ENCODE results near the gene SRGAP2C.
"Not testable (repeated sequence)": the region's sequence is repeated elsewhere in the genome, so short reads cannot be mapped to it uniquely, and the experiment has no call there.

SRGAP2C gene

GRCh38 chr1:121298529-121298928 is 113.8 kb downstream of the SRGAP2C start:
- not testable (repeated sequence) for DNase-seq (ENCODE audit: low read depth); H3K4me3 ChIP-seq (ENCODE audit: control insufficient read depth, low read depth, low read length)

- not testable (repeated sequence) for DNase-seq (ENCODE audit: low read depth)
Measured at GRCh38 chr1:121299514-121300149, 114.9 kb downstream of the SRGAP2C start.

GRCh38 chr1:121301876-121302275 is 117.1 kb downstream of the SRGAP2C start:
- DNase-seq (ENCODE audit: low read depth): not testable (repeated sequence)

More at GRCh38 chr1:121299514-121300149, 114.9 kb downstream of the SRGAP2C start:
- H3K4me3 ChIP-seq (ENCODE audit: control insufficient read depth, low read depth, low read length): not testable (repeated sequence)

GRCh38 chr1:121307759-121308158 is 123.0 kb downstream of the SRGAP2C start:
- H3K4me3 ChIP-seq (ENCODE audit: control insufficient read depth, low read depth, low read length); DNase-seq (ENCODE audit: low read depth): not testable (repeated sequence)

More at GRCh38 chr1:121301876-121302275, 117.1 kb downstream of the SRGAP2C start:
- H3K4me3 ChIP-seq (ENCODE audit: control insufficient read depth, low read depth, low read length): not testable (repeated sequence)

- DNase-seq (ENCODE audit: low read depth); H3K4me3 ChIP-seq (ENCODE audit: control insufficient read depth, low read depth, low read length): not testable (repeated sequence)
Measured at GRCh38 chr1:121315509-121315908, 130.7 kb downstream of the SRGAP2C start.

- DNase-seq (ENCODE audit: low read depth); H3K4me3 ChIP-seq (ENCODE audit: control insufficient read depth, low read depth, low read length): not testable (repeated sequence)
Measured at GRCh38 chr1:121316081-121316480, 131.3 kb downstream of the SRGAP2C start.

GRCh38 chr1:121317491-121318468 is 133.0 kb downstream of the SRGAP2C start:
- DNase-seq (ENCODE audit: low read depth); H3K4me3 ChIP-seq (ENCODE audit: control insufficient read depth, low read depth, low read length): not testable (repeated sequence)

GRCh38 chr1:121318687-121319086 is 133.9 kb downstream of the SRGAP2C start:
- H3K4me3 ChIP-seq (ENCODE audit: control insufficient read depth, low read depth, low read length); DNase-seq (ENCODE audit: low read depth): not testable (repeated sequence)

GRCh38 chr1:121321660-121322059 is 136.9 kb downstream of the SRGAP2C start:
- H3K4me3 ChIP-seq (ENCODE audit: control insufficient read depth, low read depth, low read length); DNase-seq (ENCODE audit: low read depth): not testable (repeated sequence)

- not testable (repeated sequence) for H3K4me3 ChIP-seq (ENCODE audit: control insufficient read depth, low read depth, low read length); DNase-seq (ENCODE audit: low read depth)
Measured at GRCh38 chr1:121324726-121325125, 140.0 kb downstream of the SRGAP2C start.

- DNase-seq (ENCODE audit: low read depth); H3K4me3 ChIP-seq (ENCODE audit: control insufficient read depth, low read depth, low read length): not testable (repeated sequence)
Measured at GRCh38 chr1:121332141-121332540, 147.4 kb downstream of the SRGAP2C start.

- not testable (repeated sequence) for H3K4me3 ChIP-seq (ENCODE audit: control insufficient read depth, low read depth, low read length); DNase-seq (ENCODE audit: low read depth)
Measured at GRCh38 chr1:121332599-121333562, 148.1 kb downstream of the SRGAP2C start.

- H3K4me3 ChIP-seq (ENCODE audit: control insufficient read depth, low read depth, low read length); DNase-seq (ENCODE audit: low read depth): not testable (repeated sequence)
Measured at GRCh38 chr1:121337958-121338357, 153.2 kb downstream of the SRGAP2C start.

- not testable (repeated sequence) for H3K4me3 ChIP-seq (ENCODE audit: control insufficient read depth, low read depth, low read length); DNase-seq (ENCODE audit: low read depth)
Measured at GRCh38 chr1:121339611-121340010, 154.8 kb downstream of the SRGAP2C start.

GRCh38 chr1:121343311-121343906 is 158.6 kb downstream of the SRGAP2C start:
- not testable (repeated sequence) for H3K4me3 ChIP-seq (ENCODE audit: control insufficient read depth, low read depth, low read length); DNase-seq (ENCODE audit: low read depth)

GRCh38 chr1:121344355-121344754 is 159.6 kb downstream of the SRGAP2C start:
- DNase-seq (ENCODE audit: low read depth); H3K4me3 ChIP-seq (ENCODE audit: control insufficient read depth, low read depth, low read length): not testable (repeated sequence)

- not testable (repeated sequence) for H3K4me3 ChIP-seq (ENCODE audit: control insufficient read depth, low read depth, low read length); DNase-seq (ENCODE audit: low read depth)
Measured at GRCh38 chr1:121346654-121347053, 161.9 kb downstream of the SRGAP2C start.

GRCh38 chr1:121347476-121347875 is 162.7 kb downstream of the SRGAP2C start:
- not testable (repeated sequence) for H3K4me3 ChIP-seq (ENCODE audit: control insufficient read depth, low read depth, low read length); DNase-seq (ENCODE audit: low read depth)

Data from AG09309 (cell line).